Measurements from ENCODE around the gene NR4A1.

NR4A1 gene

DNA sequence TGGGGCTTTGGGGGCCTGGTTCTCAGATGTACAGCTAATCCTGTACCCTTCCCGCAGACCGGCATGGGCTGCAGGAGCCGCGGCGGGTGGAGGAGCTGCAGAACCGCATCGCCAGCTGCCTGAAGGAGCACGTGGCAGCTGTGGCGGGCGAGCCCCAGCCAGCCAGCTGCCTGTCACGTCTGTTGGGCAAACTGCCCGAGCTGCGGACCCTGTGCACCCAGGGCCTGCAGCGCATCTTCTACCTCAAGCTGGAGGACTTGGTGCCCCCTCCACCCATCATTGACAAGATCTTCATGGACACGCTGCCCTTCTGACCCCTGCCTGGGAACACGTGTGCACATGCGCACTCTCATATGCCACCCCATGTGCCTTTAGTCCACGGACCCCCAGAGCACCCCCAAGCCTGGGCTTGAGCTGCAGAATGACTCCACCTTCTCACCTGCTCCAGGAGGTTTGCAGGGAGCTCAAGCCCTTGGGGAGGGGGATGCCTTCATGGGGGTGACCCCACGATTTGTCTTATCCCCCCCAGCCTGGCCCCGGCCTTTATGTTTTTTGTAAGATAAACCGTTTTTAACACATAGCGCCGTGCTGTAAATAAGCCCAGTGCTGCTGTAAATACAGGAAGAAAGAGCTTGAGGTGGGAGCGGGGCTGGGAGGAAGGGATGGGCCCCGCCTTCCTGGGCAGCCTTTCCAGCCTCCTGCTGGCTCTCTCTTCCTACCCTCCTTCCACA, 7.6 kb downstream of the NR4A1 start:
- DNase-seq (ENCODE audit: low spot score) = no peak

DNA sequence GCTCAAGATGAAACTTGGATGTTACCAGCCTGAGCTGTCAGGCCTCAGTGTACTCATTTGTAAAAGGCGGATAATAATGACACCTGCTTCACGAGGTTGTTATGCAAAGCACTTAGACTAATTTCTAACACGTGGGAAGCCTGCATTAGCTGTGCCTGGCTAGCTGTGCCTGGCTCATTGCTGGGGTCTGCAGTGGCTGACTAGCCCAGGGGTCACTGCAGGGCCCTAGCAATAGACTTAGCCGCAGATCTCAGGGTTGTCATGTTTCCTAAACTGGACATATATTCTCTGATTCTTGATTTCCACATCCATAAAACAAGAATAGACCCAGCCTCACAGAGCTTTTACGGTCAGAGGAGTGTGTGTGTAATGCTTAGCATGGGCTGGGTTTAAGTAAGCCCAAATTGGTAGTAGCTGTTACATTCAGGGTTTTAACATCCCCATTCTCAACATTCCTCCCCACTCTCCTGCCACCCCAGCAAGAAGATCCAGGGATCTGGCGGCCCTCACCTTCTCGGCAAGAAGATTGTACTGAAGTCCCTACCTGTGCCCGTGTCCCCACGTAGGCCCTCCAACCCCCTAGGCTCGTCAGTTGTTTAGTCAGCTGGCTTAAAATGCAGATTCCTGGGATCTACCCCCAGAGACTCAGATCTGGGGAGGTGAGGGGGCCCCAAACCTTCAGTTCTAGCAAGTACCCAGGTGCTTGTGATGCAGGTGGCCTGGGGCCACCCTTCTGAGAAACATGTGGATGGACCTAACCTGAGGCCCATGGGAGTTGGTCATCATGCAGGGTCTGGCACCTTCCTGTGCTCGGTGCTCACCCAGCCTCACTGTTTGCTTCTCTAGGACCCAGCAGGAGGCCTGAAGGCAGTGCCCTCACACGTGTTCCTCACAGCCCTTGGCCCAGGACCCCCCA, 8.6 kb downstream of the NR4A1 start:
- no peak for DNase-seq (ENCODE audit: low spot score)

DNA sequence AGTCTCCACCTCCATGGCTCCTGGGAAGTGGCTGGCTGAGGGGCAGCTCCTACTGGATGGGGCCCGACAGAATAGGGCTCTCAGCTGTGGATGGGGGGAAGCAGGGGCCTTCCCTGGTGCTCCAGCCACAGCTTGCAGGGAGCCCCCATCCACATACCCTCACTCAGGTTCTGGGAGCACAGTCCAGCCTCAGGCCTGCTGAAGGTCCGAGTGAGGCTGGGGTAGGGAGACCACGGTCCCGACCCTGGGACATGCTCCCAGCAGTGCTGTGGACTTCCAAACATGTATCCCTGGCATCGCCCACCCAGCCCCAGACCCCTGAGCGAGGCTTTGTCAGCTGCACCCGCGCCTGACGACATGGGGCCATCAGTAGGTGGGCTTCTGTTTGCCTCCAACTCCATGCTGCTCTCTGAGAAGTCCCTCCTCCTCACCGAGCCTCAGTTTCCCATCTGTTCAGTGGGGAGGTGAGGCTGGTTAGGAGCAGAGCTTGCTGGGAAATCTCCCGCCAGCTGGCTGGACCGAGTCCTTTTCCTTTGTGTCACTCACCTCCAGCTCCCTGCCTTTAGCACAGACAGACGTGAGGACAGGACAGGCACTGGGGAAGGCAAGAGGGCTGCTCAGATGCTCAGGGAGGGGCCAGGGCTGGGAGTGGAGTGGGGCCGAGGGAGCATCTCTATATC, 9.4 kb downstream of the NR4A1 start:
- DNase-seq (ENCODE audit: low spot score) = peak; percentile 8

DNA sequence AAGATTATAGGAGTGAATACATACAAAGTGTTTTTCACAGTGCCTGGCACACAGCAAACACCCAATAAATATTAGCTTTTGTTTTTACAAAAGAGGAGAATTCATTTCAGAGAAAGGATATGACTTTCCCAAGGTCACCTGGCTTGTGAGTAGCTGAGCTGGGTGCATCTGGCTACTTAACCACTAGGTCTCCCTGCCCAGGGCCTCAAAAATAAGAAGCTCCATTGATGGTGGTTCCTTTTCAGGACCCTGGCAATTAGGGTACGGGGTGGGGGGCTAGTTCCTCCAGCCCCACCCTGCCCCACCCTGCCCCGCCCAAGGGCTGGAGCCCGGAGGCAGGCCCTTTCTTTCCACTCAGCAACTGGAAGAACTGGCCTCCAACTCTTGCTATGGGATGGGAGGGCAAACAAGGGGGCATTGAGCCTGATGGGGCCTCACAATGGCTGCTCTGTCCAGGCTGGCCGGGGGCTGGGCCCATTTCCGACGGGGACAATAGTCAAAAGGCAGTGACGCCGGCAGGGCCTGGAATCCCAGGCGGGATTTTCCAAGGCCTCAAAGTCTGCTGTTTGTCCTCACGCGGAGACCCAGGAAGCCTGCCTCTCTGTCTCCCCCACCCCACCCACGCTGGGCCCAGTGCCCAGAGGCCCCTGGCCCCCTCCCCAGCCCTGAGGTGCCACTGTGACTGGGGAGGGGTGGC, 10.4 kb downstream of the NR4A1 start:
- DNase-seq (ENCODE audit: low spot score) = no peak

DNA sequence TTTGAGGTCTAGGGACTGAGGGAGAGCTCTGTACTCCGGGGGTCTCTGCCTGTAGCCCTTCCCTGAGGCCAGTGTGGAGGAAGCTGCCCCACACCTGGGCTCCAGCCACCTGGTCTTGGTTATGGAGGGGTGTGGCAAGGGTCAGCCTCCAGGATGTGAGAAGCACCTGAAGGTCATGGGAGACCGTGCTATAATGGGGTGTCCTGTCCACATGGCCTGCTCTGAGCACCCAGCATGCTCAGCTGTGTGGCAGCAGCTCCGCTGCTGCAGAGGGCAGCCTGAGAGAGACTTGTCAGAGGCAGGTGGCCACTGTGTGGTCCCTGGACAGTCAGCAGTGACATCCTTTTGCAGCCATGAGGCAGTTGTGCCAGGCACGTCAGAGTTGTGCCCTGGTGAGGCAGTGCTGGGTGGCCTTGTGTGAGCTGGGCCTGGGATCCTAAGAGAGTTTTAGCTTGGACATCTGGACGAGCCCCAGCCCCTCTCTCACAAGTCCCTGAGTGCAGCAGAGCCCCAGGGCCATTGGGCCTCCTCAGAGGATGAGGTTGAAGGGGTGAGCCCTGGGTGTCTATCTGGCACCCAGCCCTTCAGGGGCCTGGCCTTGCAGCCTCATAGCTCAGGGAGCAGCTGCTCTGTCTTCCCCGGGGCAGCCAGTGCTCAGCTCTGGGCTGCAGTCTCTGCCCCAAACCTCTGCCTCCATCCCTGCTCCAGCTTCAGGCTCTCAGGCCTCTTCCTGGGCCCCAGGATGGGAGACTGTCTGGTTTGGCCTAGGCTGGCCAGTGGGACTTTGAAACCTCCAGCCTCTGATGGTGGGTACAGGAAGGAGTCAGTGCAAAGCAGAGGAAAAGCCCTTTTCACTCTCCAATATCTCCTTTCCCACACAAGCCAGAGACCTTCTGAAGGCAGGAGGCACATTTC, 11.2 kb downstream of the NR4A1 start:
- DNase-seq (ENCODE audit: low spot score) = no peak

GRCh38 chr12:52063082-52063924, 12.1 kb downstream of the NR4A1 start:
- DNase-seq (ENCODE audit: low spot score) = no peak

DNA sequence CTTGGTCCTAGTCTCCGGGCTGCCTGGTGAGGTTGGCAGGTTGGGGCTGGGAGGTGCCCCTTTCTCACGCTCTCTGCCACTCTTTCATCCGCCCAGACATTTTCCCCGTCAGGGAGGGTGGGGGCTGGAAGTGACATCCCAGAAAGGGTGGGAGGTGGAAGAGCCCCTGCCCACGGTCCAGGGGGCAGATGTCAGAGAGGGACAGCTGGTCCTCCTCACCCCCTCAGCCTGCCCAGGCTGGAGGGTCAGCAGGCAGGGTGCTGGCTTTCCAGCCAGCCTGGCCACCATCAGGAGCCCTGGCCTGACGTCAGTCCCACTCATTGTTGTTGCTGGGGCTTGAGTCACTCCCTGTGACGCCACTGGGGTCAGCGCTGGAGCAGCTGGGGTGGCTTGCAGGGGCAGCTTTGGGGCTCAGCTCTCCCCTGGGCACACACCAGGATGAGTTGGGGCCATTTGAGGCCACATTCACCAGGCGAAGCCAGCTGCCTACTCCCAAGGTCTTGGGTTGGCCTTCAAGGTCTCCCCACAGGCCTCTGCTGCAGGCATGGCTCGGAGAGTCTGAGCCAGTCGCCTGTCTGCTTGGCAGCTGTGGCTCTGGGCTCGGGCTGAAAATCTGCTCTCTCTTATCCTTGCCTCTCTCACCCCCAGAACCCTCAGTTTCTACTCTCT, 12.9 kb downstream of the NR4A1 start:
- peak; percentile 87 for DNase-seq (ENCODE audit: low spot score)

DNA sequence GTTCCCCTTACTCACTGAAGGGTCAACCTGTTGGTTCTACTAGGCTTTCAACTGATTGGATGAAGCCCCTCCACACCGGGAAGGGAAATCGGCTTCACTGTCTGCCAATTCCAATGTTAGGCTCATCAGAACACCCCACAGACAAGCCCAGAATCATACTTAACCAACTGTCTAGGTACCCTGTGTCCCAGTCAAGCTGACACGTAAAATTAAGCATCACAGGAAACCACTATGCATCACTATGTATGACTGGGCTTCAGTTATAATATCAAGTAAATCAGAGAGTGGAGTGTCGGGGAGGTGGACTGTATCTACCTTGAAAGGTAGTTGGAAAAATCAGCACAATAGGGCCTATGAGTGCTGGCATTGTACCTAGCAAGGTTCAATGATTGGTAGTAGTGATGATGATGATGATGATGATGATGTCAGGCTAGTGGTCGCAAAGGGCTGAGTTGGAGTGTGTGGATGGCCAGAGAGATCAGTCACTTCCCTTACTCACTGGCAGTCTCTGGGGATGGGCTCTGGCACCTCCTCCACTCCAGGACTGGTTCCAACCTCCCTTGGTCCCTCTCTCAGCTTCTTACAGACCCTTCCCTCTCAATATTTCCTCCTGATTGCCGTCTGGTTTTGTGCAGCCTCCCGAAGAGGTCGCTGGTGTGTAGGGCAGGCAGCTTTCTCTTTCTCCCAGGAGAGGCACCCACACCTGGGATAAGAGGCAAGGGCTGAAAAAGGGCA, 15.3 kb downstream of the NR4A1 start:
- no peak for DNase-seq (ENCODE audit: low spot score)

- no peak for DNase-seq (ENCODE audit: low spot score)
Measured at GRCh38 chr12:52067081-52067374, 15.8 kb downstream of the NR4A1 start.

GRCh38 chr12:52069327-52070184, 18.3 kb downstream of the NR4A1 start, which contains the start of gene ATG101:
Gene ATG101, plus strand, starts transcription at chr12:52069978. Its CDS starts 3,673 bp downstream, at chr12:52073651.
- peak; percentile 95 for DNase-seq (ENCODE audit: low spot score)

DNA sequence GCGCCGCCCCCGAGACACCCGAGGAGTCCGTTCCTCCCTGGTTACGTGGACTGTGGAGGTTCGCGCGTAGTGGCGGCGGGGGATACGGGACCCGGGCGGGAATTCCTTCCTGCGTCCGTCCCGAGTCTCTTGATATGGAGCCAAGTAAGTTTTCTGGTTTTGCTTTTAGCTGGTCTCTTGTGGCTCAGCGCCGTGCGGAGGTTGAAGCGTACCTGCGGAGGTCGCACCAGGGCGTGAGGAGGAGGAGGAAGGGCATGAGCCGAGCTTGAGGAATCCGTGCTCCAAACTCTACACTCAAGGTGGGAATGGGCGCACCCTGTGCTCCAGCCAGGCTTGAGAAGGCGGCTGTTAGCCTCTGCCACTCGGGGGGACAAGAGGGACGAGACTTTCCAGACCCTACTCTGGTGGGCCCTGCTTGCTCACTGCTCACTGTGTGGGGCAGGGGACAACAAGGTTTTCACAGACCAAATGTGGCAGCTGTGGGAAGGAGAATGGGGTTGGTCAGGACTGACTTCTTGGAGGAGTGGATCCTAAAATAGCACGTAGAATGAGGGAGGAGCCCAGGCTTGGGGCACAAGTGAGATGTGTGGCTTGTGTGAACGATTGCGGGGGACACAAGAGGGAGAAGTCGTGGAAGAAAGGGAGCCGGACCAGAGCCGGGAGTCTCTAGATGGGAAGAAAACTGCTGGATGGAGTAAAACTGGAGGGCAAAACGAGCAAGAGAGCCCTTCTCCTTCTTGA, 19.1 kb downstream of the NR4A1 start:
- no peak for DNase-seq (ENCODE audit: low spot score)

GRCh38 chr12:52073531-52074381, 22.5 kb downstream of the NR4A1 start:
- peak; percentile 44 for DNase-seq (ENCODE audit: low spot score)

- no peak for DNase-seq (ENCODE audit: low spot score)
Measured at GRCh38 chr12:52074971-52075724, 23.9 kb downstream of the NR4A1 start.

GRCh38 chr12:52076811-52077210, 25.6 kb downstream of the NR4A1 start:
- no peak for DNase-seq (ENCODE audit: low spot score)

DNA sequence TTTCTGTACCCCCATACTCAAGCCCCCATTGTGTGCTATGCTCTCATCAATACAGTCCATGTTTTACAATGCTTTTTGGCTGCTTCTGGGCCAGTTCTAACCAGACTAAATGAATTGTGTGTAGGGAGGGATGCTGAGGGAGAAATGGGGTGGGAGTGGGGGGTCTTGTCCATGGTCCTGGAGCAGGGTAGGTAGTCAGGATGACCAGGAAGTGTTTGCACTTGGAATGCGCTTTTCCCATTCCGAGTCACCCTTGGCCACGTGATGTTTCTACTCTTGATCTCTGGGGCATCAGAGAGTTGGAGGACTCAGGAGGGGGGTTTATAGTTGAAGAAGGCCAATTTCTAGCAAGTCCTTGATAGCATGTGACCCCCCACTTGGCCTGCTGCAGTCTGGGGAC, 27.0 kb downstream of the NR4A1 start:
- DNase-seq (ENCODE audit: low spot score) = no peak
